H1 (cell line): ENCODE results near the gene SPOPL. TPM values are rescaled to one million over a fixed set of nuclear protein-coding genes. Genes with fewer than 3 reads are reported as not detected.

Experiments
- CTCF ChIA-PET: fragments of 300-600 bp; sonication (Branson Sonifier 250); formaldehyde crosslinking; loops from one replicate; lab custom pipeline; 2021; ENCODE audit not compliant: partially characterized antibody; lab: Charles Lee
- POLR2A ChIA-PET: fragments of 300-600 bp; sonication (Branson Sonifier 250); formaldehyde crosslinking; loops from one replicate; lab custom pipeline; 2021; ENCODE audit warnings: inconsistent platforms; ENCODE audit not compliant: partially characterized antibody; lab: Charles Lee
- DNase-seq, 2 experiments: peaks; one replicate each; pipeline versions ENCODE4 v3.0.0 to v3.0.0-alpha.2; 2010 to 2022; ENCODE audit warnings: low spot score in 2 of 2, low read depth in 1 of 2, mixed read lengths in 1 of 2
- FAIRE-seq: peaks from 2 replicates; lab custom pipeline; 2011; peaks lifted over from hg19 to GRCh38; lab: Jason Lieb, UNC
- H2AFZ ChIP-seq: 2 replicates; pipeline ENCODE4 v1.8.1; 2012; ENCODE audit warnings: low read length, inconsistent platforms
- H2AK5ac ChIP-seq: 2 replicates; pipeline ENCODE4 v1.6.1; 2013; ENCODE audit warnings: low read depth, low read length
- H2BK120ac ChIP-seq: replicated peaks from 2 replicates; pipeline ENCODE3; 2013; ENCODE audit warnings: low read depth, low read length, inconsistent platforms
- H2BK12ac ChIP-seq: 2 replicates; pipeline ENCODE4 v1.6.1; 2013; ENCODE audit warnings: low read depth, low read length
- H2BK15ac ChIP-seq: 2 replicates; pipeline ENCODE4 v1.6.1; 2013; ENCODE audit warnings: low read length
- H2BK20ac ChIP-seq: 2 replicates; pipeline ENCODE4 v1.6.1; 2013; ENCODE audit warnings: low read length
- H2BK5ac ChIP-seq: 2 replicates; pipeline ENCODE4 v1.6.1; 2013; ENCODE audit warnings: low read depth, low read length
- H3K14ac ChIP-seq: 2 replicates; pipeline ENCODE4 v1.6.1; 2013; ENCODE audit warnings: inconsistent platforms; ENCODE audit not compliant: insufficient read length
- H3K18ac ChIP-seq: 2 replicates; pipeline ENCODE4 v1.6.1; 2013; ENCODE audit warnings: low read length; ENCODE audit errors: extremely low read depth
- H3K23ac ChIP-seq: 2 replicates; pipeline ENCODE4 v1.6.1; 2013; ENCODE audit warnings: inconsistent platforms; ENCODE audit not compliant: insufficient read length
- H3K23me2 ChIP-seq: 2 replicates; pipeline ENCODE4 v1.6.1; 2013; ENCODE audit warnings: low read depth, low read length
- H3K27ac ChIP-seq: 2 replicates; pipeline ENCODE4 v1.6.1; 2011; ENCODE audit warnings: low read depth, low read length, inconsistent platforms
- H3K27me3 ChIP-seq, 4 experiments: replicated peaks in 1 of 4; 1 replicate in 1 of 4; 2 replicates in 3 of 4; pipeline versions ENCODE4 v1.6.1 to v1.8.1; 2011 to 2013; ENCODE audit warnings: low read length in 3 of 4, mild to moderate bottlenecking in 3 of 4, inconsistent platforms in 2 of 4, mixed read lengths in 2 of 4, moderate library complexity in 1 of 4; ENCODE audit not compliant: control insufficient read depth in 3 of 4, insufficient read depth in 3 of 4; ENCODE audit errors: extremely low read depth in 1 of 4
- H3K36me3 ChIP-seq, 4 experiments: 2 replicates each; pipeline versions ENCODE4 v1.6.1 to v1.8.1; 2011 to 2013; ENCODE audit warnings: mild to moderate bottlenecking in 4 of 4, low read length in 3 of 4, moderate library complexity in 2 of 4, control low read depth in 1 of 4, inconsistent platforms in 1 of 4; ENCODE audit not compliant: insufficient read depth in 4 of 4, control insufficient read depth in 2 of 4
- H3K4ac ChIP-seq: replicated peaks from 2 replicates; pipeline ENCODE3; 2013; ENCODE audit warnings: low read length, low read depth, mixed read lengths, inconsistent platforms; ENCODE audit not compliant: insufficient read length
- H3K4me1 ChIP-seq, 4 experiments: replicated peaks in 1 of 4; 1 replicate in 1 of 4; 2 replicates in 3 of 4; pipeline versions ENCODE4 v1.6.1 to v1.8.1; 2011 to 2013; ENCODE audit warnings: low read length in 3 of 4, inconsistent platforms in 2 of 4, mixed read lengths in 1 of 4; ENCODE audit not compliant: insufficient read depth in 4 of 4, control insufficient read depth in 3 of 4
- H3K4me2 ChIP-seq, 2 experiments: 2 replicates each; pipeline versions ENCODE4 v1.6.1 to v1.8.1; 2011 to 2013; ENCODE audit warnings: low read depth in 2 of 2, low read length in 2 of 2, control low read depth in 1 of 2, inconsistent platforms in 1 of 2, mild to moderate bottlenecking in 1 of 2; ENCODE audit not compliant: insufficient read depth in 1 of 2
- H3K4me3 ChIP-seq, 4 experiments: fragments of 200-600, 300-600 bp in 1 of 4; sonication (generic), shearing (Covaris generic), sonication (Bioruptor Twin) in 1 of 4; 2 replicates each; pipeline versions ENCODE4 v1.5.1 to v1.8.1; 2011 to 2016; ENCODE audit warnings: low read length in 4 of 4, low read depth in 3 of 4, control low read depth in 2 of 4, inconsistent platforms in 2 of 4, mild to moderate bottlenecking in 2 of 4, mixed read lengths in 1 of 4, moderate library complexity in 1 of 4; ENCODE audit not compliant: insufficient read depth in 2 of 4; ENCODE audit errors: extremely low read depth in 1 of 4
- H3K56ac ChIP-seq: replicated peaks from 2 replicates; pipeline ENCODE3; 2013; ENCODE audit warnings: low read depth, mild to moderate bottlenecking, mixed read lengths, low read length, inconsistent platforms; ENCODE audit not compliant: insufficient read length
- H3K79me1 ChIP-seq: 2 replicates; pipeline ENCODE4 v1.6.1; 2013; ENCODE audit warnings: low read depth, low read length, control low read depth
- H3K79me2 ChIP-seq, 2 experiments: 2 replicates each; pipeline versions ENCODE4 v1.6.1 to v1.8.1; 2012 to 2013; ENCODE audit warnings: low read length in 2 of 2, mild to moderate bottlenecking in 2 of 2, inconsistent platforms in 1 of 2; ENCODE audit not compliant: insufficient read depth in 2 of 2, control insufficient read depth in 1 of 2
- H3K9ac ChIP-seq, 4 experiments: replicated peaks in 1 of 4; 1 replicate in 1 of 4; 2 replicates in 3 of 4; pipeline versions ENCODE4 v1.6.1 to v1.8.1; 2011 to 2013; ENCODE audit warnings: low read depth in 3 of 4, low read length in 3 of 4, control low read depth in 2 of 4, mild to moderate bottlenecking in 2 of 4, moderate library complexity in 2 of 4, inconsistent platforms in 1 of 4; ENCODE audit errors: extremely low read depth in 1 of 4
- H3K9me3 ChIP-seq, 2 experiments: 2 replicates each; pipeline versions ENCODE4 v1.6.1 to v1.8.1; 2012 to 2013; ENCODE audit warnings: mild to moderate bottlenecking in 2 of 2, moderate library complexity in 2 of 2, control low read depth in 1 of 2, inconsistent platforms in 1 of 2, low read depth in 1 of 2, low read length in 1 of 2, mixed read lengths in 1 of 2; ENCODE audit not compliant: insufficient read depth in 2 of 2
- H4K20me1 ChIP-seq, 2 experiments: replicated peaks in 1 of 2; 2 replicates each; pipeline versions ENCODE3 to v1.8.1; 2011 to 2013; ENCODE audit warnings: inconsistent platforms in 2 of 2, low read length in 2 of 2, mild to moderate bottlenecking in 1 of 2; ENCODE audit not compliant: insufficient read depth in 2 of 2, control insufficient read depth in 1 of 2
- H4K5ac ChIP-seq: 2 replicates; pipeline ENCODE4 v1.6.1; 2013; ENCODE audit warnings: low read length, low read depth, mixed read lengths, inconsistent platforms; ENCODE audit not compliant: insufficient read length
- H4K8ac ChIP-seq: 2 replicates; pipeline ENCODE4 v1.8.0; 2013; ENCODE audit warnings: mild to moderate bottlenecking, moderate library complexity, low read length, inconsistent platforms; ENCODE audit not compliant: insufficient read depth; ENCODE audit errors: extremely low read depth
- H4K91ac ChIP-seq: replicated peaks from 2 replicates; pipeline ENCODE3; 2013; ENCODE audit warnings: low read length, mixed read lengths, inconsistent platforms; ENCODE audit not compliant: insufficient read length
- BACH1 ChIP-seq: IDR thresholded peaks from 2 replicates; pipeline ENCODE4 v1.6.1; 2012; ENCODE audit warnings: low read length, improper control_type of control experiment
- CHD2 ChIP-seq: IDR thresholded peaks from 2 replicates; pipeline ENCODE4 v1.6.1; 2012; ENCODE audit warnings: low read length, improper control_type of control experiment
- HDAC6 ChIP-seq: IDR thresholded peaks from one replicate; pipeline ENCODE4 v1.7.1; 2012; ENCODE audit warnings: low read depth, mild to moderate bottlenecking, inconsistent platforms, low read length, moderate library complexity
- JUN ChIP-seq: IDR thresholded peaks from 2 replicates; pipeline ENCODE4 v1.6.1; 2011; ENCODE audit warnings: low read depth, mild to moderate bottlenecking, improper control_type of control experiment, low read length
- NRF1 ChIP-seq: IDR thresholded peaks from 2 replicates; pipeline ENCODE4 v1.6.1; 2011; ENCODE audit warnings: mild to moderate bottlenecking, low read depth, low read length, improper control_type of control experiment
- SIX5 ChIP-seq: IDR thresholded peaks from 2 replicates; pipeline ENCODE4 v1.6.1; 2011; ENCODE audit warnings: mild to moderate bottlenecking, low read depth, low read length
- SUZ12 ChIP-seq: fragments of 200-600 bp; sonication (generic); IDR thresholded peaks from 2 replicates; pipeline ENCODE4 v1.6.1; 2012; ENCODE audit warnings: mild to moderate bottlenecking, inconsistent platforms, low read length, moderate library complexity, mixed read lengths
- TBP ChIP-seq: IDR thresholded peaks from 2 replicates; pipeline ENCODE4 v1.6.1; 2011; ENCODE audit warnings: low read depth, low read length, improper control_type of control experiment
- TCF12 ChIP-seq: IDR thresholded peaks from 2 replicates; pipeline ENCODE4 v1.6.1; 2011; ENCODE audit warnings: low read depth, mild to moderate bottlenecking, low read length
- whole genome bisulfite sequencing, 2 experiments: shearing (Covaris generic) in 1 of 2; methylation state at CpG; one replicate each; pipeline versions ENCODE4 v1.1.6 to v1.1.7; 2013 to 2015; ENCODE audit warnings: low lambda C conversion rate in 2 of 2, mixed read lengths in 2 of 2, inconsistent platforms in 1 of 2, low coverage in 1 of 2, missing lambda C conversion rate in 1 of 2; ENCODE audit not compliant: insufficient replicate concordance in 2 of 2, insufficient coverage in 1 of 2, insufficient read length in 1 of 2; ENCODE audit errors: extremely low coverage in 1 of 2, missing lambda C conversion rate in 1 of 2; 5-methylcytosine and 5-hydroxymethylcytosine counted together
- polyA plus RNA-seq, 7 experiments: library from polyadenylated mRNA; depleted of rRNA in 3 of 7; stranded (reverse) in 5 of 7; unstranded in 2 of 7; fragments of >200 nt in 5 of 7; fragments of 200-250 nt in 2 of 7; gene quantifications; 1 replicate in 5 of 7; 2 replicates in 1 of 7; 4 replicates in 1 of 7; pipeline versions ENCODE4 v1.2.1 to v1.2.3, GENCODE V29; 2011 to 2013; ENCODE audit warnings: missing spikeins in 2 of 7, mixed read lengths in 2 of 7
- total RNA-seq: library from RNA; stranded (reverse); fragmentation: NEBNext Ultra II Directional; extraction: Animal tissue kit (Norgen Biotek cat#: 25700); gene quantifications from 2 replicates; pipeline ENCODE4 v1.2.1, GENCODE V29; 2021

Gene SPOPL
- total and polyA plus RNA-seq, 2 of the 8 experiments (the other 6 are each of a cell fraction or from before 2014, with no cell fraction given): 1.9 to 14.5 TPM

- Histone ChIP-seq H4K5ac (no peak overlapping the region), H3K4me3 (no peak overlapping the region), H3K4me1 (no peaks in the 10 kb centered on the region), H3K27me3 (no peaks in the 10 kb centered on the region), H3K79me2 (no peaks in the 10 kb centered on the region), H3K9ac (no peak overlapping the region), H3K27ac (no peak overlapping the region), H2BK15ac (no peak overlapping the region), H2AFZ (no peak overlapping the region), H3K14ac (no peak overlapping the region), H3K4me2 (no peak overlapping the region), H3K4ac (no peak overlapping the region), H3K18ac (no peak overlapping the region), H4K91ac (no peak overlapping the region), H2AK5ac (no peak overlapping the region), H4K20me1 (no peaks in the 10 kb centered on the region), H4K8ac (no peak overlapping the region), H3K36me3 (no peaks in the 10 kb centered on the region; a peak in 2 of 8 replicates), H3K9me3 (peaks cover 0 to 2% of the 10 kb centered on the region in 2 experiments; a peak in 2 of 4 replicates), H3K23ac (no peak overlapping the region), H2BK20ac (no peak overlapping the region), H2BK120ac (no peak overlapping the region), H3K56ac (no peak overlapping the region), H2BK5ac (no peak overlapping the region), H3K79me1 (no peaks in the 10 kb centered on the region), H2BK12ac (no peak overlapping the region), H3K23me2 (no peaks in the 10 kb centered on the region; the same call in 1 of the 2 replicates)
- ChIA-PET CTCF (interaction anchor here (1.0 kb wide), 1 partner anchor 10 kb away, joined by 4 read pairs; no protein-coding TSS in a partner anchor), POLR2A (no interaction called here)
- FAIRE-seq: no peak
- no peak for DNase-seq
- 94% methylated on average over 1 of the region's 1 CpG; no CpG with 5 or more reads in 1 of the 2 experiments for WGBS, 2 experiments
- TF ChIP-seq CHD2 (no peak), SUZ12 (no peak), HDAC6 (no peak), BACH1 (no peak), TBP (no peak), NRF1 (no peak), JUN (no peak), TCF12 (no peak), SIX5 (no peak)
These were observed 80.3 kb downstream of the SPOPL start for GRCh38 chr2:138581909-138582308.
